Stimulated activated CD4-positive, alpha-beta T cell treated with anti-CD3 and anti-CD28 coated beads, Interleukin-4, amount 100 ng/mL, for 24 hours (primary cell): Measurements from ENCODE around the gene KNG1.
"Not testable (repeated sequence)": the region's sequence is repeated elsewhere in the genome, so short reads cannot be mapped to it uniquely, and the experiment has no call there.

Source experiments
- DNase-seq: peaks from one replicate; pipeline ENCODE4 v3.0.0-alpha.2; 2020

Gene KNG1

DNA sequence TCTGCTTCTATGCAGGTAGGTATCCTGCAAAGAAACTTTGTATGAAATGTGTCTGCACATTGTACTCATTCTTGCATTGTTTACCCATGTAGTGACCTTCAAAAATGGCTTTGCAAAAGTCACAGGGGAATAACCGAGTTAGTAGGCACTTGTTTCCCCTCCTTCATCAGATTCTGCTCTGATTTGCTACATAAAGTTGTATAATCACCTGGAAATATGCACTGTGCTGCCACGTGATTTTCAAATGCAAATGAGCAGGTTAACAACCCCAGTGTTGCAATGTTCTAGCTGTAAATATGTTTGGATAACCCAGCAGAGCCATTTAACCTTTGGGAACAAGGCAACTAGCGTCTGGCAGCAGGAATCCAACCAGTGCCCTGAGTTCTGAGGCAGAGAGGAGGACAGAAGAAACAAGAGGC is at the start of gene KNG1:
TSS of gene KNG1 (plus strand) at position 321 of the 419 bp plus-strand sequence. CDS start 184 bp downstream, outside the sequence.
- DNase-seq: no peak

- no peak for DNase-seq
Measured at GRCh38 chr3:186668426-186668825, 48.7 kb upstream of the KNG1 start.

DNA sequence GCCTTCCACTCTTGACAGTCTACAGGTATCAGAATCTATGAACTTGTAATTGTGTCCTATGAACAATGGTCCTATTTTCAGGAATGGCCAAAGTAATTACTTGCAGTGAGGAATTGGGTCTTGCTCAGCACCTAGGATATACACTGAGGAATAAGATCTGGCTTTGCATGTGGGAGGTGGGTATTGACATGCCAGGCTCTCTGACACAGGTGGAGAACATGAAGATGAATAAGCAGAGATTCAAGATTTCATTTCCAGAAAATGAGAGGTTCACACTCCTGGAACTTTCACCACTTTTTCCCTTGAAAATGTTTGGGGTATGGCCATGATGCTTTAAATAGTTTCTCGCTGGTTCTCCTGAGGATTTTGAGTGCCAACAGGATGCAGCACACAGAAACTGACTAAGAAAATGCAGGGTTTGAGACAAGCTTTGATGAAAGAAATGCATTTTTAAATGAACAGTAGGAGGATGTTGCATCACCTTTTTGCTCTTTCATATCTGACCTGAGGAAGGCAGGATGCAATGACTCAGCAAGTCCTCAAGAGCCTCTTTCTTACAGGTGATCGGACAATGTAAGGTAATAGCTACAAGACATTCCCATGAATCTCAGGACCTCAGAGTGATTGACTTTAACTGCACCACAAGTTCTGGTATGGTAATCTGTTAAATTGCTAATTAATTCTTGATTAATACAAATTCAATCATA is 47.6 kb upstream of the KNG1 start:
- DNase-seq: no peak

GRCh38 chr3:186670155-186670554 is 47.0 kb upstream of the KNG1 start:
- no peak for DNase-seq

GRCh38 chr3:186671051-186671450 is 46.1 kb upstream of the KNG1 start:
- no peak for DNase-seq

DNA sequence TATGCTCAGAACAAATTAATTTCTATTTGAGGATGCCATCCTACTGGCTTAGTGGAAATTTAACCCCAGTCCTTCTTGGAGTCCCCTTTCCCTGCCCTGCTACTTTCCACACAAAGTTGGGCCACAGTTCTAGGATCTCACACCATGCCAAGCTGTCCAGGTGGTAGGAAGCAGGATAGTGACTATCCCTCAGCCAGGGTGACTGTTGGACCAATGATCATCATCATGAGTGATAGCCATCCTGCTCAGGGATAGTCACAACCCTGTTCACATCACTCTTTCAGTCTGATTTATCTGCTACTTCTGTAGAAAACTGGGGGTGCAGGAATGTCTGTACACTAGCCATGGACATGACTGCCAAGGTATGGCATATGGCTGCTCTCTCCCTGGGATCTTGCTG is 38.6 kb upstream of the KNG1 start:
- DNase-seq: no peak

- no peak for DNase-seq
Measured at GRCh38 chr3:186679151-186679550, 38.0 kb upstream of the KNG1 start.

DNA sequence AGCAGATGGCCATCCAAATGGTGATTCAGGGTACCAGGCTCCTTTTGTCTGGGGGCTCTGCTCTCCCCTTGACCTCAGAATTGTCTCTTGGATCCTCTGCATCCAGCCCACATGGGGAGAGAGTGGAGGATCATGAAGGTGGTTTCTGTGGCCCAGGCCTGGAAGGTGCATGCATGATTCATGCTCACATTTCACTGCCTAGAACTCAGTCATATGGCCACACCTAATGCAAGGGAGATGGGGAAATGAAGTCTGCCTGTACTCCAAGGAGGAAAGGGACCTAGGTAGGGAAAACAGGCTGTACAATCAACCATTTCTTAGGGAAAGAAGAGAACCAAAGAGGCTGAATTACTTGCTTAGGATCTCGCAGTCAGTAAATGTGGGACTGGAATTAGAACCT is 36.3 kb upstream of the KNG1 start:
- no peak for DNase-seq

- DNase-seq: no peak
Measured at GRCh38 chr3:186682812-186683211, 34.3 kb upstream of the KNG1 start.

DNA sequence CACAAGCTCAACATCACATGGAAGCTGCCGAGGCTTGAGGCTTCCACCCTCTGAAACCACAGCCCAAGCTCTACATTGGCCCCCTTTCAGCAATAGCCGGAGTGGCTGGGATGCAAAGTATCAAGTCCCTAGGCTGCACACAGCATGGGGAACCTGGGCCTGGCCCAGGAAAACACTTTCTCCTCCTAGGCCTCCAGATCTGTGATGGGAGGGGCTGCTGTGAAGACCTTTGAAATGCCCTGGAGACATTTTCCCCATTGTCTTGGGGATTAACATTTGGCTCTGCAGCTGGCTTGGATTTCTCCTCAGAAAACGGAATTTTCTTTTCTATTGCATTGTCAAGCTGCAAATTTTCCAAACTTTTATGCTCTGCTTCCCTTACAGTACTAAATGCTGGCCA is 33.2 kb upstream of the KNG1 start:
- DNase-seq: no peak

GRCh38 chr3:186686475-186686874 is 30.7 kb upstream of the KNG1 start:
- not testable (repeated sequence) for DNase-seq

DNA sequence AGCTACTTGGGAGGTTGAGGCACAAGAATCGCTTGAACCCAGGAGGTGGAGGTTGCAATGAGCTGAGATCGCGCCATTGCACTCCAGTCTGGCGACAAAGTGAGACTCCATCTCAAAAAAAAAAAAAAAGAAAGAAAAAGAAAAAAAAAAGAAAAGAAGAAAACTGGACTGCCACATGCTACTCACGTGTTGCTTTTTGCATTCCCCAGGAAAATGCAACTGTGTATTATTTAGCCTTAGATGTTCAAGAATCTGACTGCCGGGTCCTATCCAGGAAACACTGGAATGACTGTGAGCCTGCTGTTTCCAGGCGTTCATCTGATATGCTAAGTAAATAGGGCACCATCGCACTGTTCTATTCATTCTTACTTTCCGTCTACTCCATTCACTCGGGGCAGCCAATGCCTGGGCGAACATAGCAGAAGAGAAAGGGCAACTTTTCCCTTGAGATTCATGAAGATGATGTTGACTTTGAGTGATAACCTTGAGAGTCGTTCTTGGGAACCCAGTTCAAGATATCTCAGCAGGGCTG is 30.0 kb upstream of the KNG1 start:
- DNase-seq: no peak

DNA sequence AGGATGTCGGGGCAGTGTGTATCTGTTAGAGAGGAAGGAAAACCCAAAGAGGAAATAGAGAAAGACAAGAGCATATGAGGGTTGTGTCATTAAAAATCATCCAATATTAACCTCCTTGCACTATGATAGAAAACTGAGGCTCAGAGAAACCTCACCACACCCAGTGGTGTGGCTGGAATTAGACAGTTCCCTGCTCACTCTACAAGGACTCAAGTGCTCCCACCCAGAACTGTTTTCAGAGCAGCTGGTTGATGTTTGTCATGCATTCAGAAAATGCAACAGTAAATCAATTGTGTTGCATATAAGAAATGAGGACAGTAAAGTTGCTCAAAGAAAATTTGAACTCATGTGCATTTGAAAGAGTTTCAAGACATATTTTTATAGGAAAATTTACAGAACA is 26.9 kb upstream of the KNG1 start:
- DNase-seq: not testable (repeated sequence)

DNA sequence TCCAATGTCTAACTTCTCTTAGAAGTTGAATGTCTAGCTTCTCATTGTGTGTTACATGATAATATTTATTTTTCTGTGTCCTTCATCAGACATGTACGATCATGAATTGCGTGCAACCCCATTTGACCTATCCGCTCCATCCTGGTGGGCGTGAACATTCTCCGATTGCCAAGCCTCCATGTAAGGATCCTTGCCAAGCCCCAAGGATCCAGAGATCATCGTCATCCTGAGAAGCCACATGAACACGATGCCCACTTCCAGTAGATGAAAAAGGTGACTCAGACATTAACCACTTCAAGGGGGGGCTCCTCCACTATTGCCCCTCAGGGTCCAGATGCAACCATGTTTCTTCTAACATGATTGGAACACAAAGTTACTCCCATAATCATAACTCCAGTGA is 25.5 kb upstream of the KNG1 start:
- no peak for DNase-seq

GRCh38 chr3:186693843-186694242 is 23.3 kb upstream of the KNG1 start:
- DNase-seq: no peak

DNA sequence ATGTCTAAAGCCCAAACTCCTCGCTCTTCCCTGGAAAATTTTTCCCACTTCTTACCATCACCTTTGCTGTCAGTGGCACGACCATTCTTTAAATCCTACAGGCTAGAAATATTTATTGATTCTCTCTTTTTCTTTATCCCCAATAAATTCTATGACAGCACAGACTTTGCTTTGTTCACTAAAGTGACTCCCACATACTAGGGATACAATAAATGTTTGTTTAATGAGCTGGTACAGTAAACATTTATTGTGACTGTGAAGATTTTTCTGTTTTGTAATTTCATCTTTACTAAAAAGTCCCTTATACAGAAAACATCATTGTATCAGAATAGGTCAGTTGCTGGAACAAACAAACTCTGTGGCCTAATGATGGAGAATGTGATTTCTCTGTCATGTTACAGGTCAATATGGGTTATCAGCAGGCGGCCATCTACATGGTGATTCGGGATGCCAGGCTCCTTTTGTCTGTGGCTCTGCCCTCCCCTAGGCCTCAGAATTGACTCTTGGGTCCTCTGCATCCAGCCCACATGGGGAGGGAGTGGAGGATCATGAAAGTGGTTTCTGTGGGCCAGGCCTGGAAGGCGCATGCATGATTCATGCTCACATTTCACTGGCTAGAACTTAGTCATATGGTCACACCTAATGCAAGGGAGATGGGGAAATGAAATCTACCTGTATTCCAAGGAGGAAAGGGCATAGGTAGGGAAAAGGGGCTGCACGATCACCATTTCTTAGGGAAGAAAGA is 22.7 kb upstream of the KNG1 start:
- DNase-seq: no peak

DNA sequence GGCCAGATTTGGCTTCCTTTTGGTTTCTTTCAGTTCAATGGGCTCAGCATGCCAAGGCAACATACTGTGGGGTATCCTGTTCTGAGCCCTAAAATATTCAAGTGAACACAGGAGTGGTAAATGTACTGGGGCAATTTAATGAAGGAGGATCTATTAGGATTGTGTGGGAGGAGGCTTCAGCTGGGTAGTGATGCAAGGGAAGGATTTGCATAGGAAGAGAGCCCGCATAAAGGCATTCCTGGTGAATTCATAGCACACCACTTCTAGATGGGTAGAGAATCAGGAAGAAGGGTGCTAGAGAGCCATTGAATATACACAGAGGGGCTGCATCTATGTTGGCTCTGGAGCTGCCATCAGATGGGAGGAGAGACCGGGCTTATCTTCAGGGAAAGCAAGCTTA is 20.6 kb upstream of the KNG1 start:
- DNase-seq: no peak

DNA sequence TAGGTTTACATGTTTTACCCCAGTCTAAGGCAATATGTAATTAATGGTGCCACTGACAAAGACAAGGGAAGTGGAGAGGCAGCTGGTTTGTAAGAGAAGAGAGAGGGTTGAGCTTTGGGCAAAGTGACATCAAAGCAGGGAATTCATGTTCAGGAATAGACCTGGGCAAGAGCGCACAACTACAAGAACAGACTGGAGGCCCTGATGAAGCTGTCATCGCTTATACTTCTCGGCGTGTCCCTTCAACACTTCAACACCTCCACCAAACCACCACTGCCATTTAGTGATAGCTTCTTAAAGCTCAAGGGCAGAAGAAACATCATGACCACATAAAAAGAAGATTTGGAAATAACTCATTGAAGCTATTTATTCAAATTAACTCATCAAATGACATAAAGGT is 19.6 kb upstream of the KNG1 start:
- DNase-seq: no peak

DNA sequence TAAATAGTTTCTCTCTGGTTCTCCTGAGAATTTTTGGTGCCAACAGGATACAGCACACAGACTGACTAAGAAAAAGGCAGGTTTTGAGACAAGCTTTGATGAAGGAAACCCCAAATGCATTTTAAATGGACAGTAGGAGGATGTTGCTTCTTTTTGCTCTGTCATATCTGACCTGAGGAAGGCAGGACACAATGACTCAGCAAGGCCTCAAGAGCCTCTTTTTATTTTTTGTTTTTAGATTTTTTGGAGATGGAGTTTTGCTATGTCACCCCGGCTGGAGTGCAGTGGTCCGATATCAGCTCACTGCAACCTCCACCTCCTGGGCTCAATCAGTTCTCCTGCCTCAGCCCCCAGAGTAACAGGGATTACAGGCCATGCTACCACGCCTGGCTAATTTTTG is 16.9 kb upstream of the KNG1 start:
- no peak for DNase-seq

- DNase-seq: not testable (repeated sequence)
Measured at GRCh38 chr3:186702451-186702850, 14.7 kb upstream of the KNG1 start.

DNA sequence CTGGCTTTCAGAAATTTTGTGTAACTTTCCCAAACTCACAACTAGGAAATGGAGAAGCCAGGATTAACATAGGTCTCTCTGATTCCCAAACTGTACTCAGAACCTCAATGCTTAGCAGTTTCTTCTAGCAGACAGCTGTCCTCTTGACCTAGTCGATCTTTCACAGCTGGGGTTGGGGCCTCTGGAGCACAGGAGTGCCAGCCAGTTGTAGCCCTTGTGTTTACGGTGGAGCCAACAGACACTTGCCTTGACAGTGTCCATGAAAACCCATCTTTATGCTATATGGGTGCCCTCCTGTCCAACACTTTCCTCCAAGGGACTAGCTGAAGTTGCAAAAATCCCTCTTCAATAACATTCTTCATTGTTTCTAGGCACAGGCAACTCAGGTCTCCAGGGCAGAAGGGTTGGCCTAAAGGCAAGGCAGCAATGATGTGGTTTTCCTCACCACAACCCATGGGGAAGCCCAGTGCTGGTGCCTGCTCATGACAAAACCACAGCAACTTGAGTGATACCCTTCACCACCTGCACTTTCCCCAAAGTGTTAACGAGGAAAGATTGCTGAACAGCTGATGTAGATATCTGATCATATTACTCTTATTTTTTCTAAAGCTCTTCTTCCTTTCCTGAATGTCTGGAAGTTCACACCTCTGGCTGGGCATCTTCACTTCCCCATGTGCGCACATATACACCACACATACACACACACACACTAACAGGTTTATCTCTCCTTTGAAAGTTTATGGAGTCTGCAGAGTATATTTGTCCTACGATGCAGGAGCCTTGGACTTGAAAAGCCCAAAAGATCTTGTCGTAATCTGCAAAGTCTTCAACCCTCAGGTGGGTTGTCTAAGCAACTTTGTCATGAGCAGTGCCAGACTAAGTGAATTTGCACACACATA is 11.0 kb upstream of the KNG1 start:
- peak; percentile 33 for DNase-seq

DNA sequence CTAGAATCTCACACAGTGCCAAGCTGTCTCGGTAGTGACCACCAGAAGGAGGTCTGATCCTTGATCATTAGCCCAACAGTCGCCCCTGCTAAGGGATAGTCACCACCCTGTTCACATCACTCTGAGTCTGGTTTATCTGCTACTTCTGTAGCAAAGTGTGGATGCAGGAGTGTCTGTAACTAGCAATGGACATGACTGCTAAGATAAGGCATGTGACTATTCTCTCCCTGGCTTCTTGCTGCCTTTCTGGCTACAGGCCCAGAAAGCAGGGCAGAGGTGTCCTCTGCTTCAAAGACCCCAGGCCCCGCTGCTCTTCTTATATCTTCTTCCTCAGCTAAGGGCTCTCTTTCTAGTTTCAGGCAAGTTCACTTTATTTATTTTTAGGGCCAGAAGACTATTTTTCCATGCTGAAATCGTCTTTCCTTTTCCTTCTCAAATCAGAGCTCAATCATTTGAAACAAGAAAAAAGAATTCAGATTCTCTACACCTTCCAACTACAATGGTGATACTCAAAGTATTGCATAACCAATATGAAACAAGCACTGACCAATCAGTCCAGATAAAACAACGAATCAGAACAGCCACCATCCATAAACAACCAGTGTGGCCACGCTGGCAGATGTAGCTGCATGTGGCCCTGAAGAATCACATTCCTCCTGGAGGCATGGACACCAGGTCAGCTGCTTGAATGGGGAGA is 8.0 kb upstream of the KNG1 start:
- DNase-seq: no peak

- DNase-seq: not testable (repeated sequence)
Measured at GRCh38 chr3:186710694-186711093, 6.5 kb upstream of the KNG1 start.
